Rectal smooth muscle tissue (tissue), 1 donor: ENCODE results near the gene RPIA.

Experiments
- H3K27ac ChIP-seq: one replicate; pipeline ENCODE4 v1.7.0; 2013; ENCODE audit warnings: low read depth, low read length, inconsistent platforms
- H3K27me3 ChIP-seq: one replicate; pipeline ENCODE4 v1.7.0; 2013; ENCODE audit warnings: low read length; ENCODE audit not compliant: control insufficient read depth, insufficient read depth
- H3K36me3 ChIP-seq: one replicate; pipeline ENCODE4 v1.7.0; 2013; ENCODE audit warnings: low read length; ENCODE audit not compliant: control insufficient read depth, insufficient read depth
- H3K4me1 ChIP-seq: one replicate; pipeline ENCODE4 v1.7.0; 2013; ENCODE audit warnings: low read length; ENCODE audit not compliant: control insufficient read depth, insufficient read depth
- H3K4me3 ChIP-seq: one replicate; pipeline ENCODE4 v1.7.0; 2013; ENCODE audit warnings: low read length
- H3K9ac ChIP-seq: one replicate; pipeline ENCODE4 v1.7.0; 2013; ENCODE audit warnings: low read length

The RPIA gene

GRCh38 chr2:88692187-88692586, 714 bp downstream of the RPIA start:
- H3K4me1 ChIP-seq, result peaks cover 2% of the 10 kb centered on the region
- H3K4me3 ChIP-seq, result peak overlapping the region; percentile 68
- no peak overlapping the region for H3K9ac ChIP-seq
- H3K27me3 ChIP-seq, result no peaks in the 10 kb centered on the region
- no peak overlapping the region for H3K27ac ChIP-seq
- H3K36me3 ChIP-seq, result no peaks in the 10 kb centered on the region

- Histone ChIP-seq H3K9ac (no peak overlapping the region), H3K4me1 (peaks cover 2% of the 10 kb centered on the region), H3K27me3 (no peaks in the 10 kb centered on the region), H3K36me3 (no peaks in the 10 kb centered on the region), H3K4me3 (no peak overlapping the region), H3K27ac (no peak overlapping the region)
These were observed 2.5 kb downstream of the RPIA start for GRCh38 chr2:88693911-88694414.

GRCh38 chr2:88696611-88697010, 5.1 kb downstream of the RPIA start:
- Histone ChIP-seq H3K4me1 (no peaks in the 10 kb centered on the region), H3K36me3 (no peaks in the 10 kb centered on the region), H3K9ac (no peak overlapping the region), H3K27ac (no peak overlapping the region), H3K27me3 (no peaks in the 10 kb centered on the region), H3K4me3 (no peak overlapping the region)

- Histone ChIP-seq H3K27me3 (no peaks in the 10 kb centered on the region), H3K9ac (no peak overlapping the region), H3K27ac (no peak overlapping the region)
These were observed 6.0 kb downstream of the RPIA start for GRCh38 chr2:88697370-88698026.

GRCh38 chr2:88698027-88698413, 6.5 kb downstream of the RPIA start:
- H3K4me3 ChIP-seq, result no peak overlapping the region
- H3K9ac ChIP-seq, result no peak overlapping the region
- no peaks in the 10 kb centered on the region for H3K4me1 ChIP-seq
- H3K27me3 ChIP-seq, result no peaks in the 10 kb centered on the region
- H3K36me3 ChIP-seq, result peaks cover 3% of the 10 kb centered on the region
- H3K27ac ChIP-seq, result no peak overlapping the region

More at GRCh38 chr2:88697370-88698026, 6.0 kb downstream of the RPIA start:
- Histone ChIP-seq H3K4me1 (no peaks in the 10 kb centered on the region), H3K36me3 (no peaks in the 10 kb centered on the region), H3K4me3 (no peak overlapping the region)

- H3K9ac ChIP-seq, result no peak overlapping the region
- H3K4me3 ChIP-seq, result no peak overlapping the region
- no peak overlapping the region for H3K27ac ChIP-seq
- peaks cover 3% of the 10 kb centered on the region for H3K36me3 ChIP-seq
- H3K27me3 ChIP-seq, result no peaks in the 10 kb centered on the region
- H3K4me1 ChIP-seq, result no peaks in the 10 kb centered on the region
These were observed 7.2 kb downstream of the RPIA start for GRCh38 chr2:88698498-88699233.

- H3K4me3 ChIP-seq, result no peak overlapping the region
- H3K9ac ChIP-seq, result no peak overlapping the region
- H3K27ac ChIP-seq, result no peak overlapping the region
- H3K4me1 ChIP-seq, result no peaks in the 10 kb centered on the region
- H3K36me3 ChIP-seq, result peaks cover 3% of the 10 kb centered on the region
- H3K27me3 ChIP-seq, result no peaks in the 10 kb centered on the region
These were observed 15.5 kb downstream of the RPIA start for GRCh38 chr2:88707003-88707402.

- Histone ChIP-seq H3K4me1 (no peaks in the 10 kb centered on the region), H3K27ac (no peak overlapping the region), H3K4me3 (no peak overlapping the region), H3K36me3 (no peaks in the 10 kb centered on the region), H3K9ac (no peak overlapping the region), H3K27me3 (no peaks in the 10 kb centered on the region)
These were observed 17.7 kb downstream of the RPIA start for GRCh38 chr2:88709181-88709631.

- H3K27me3 ChIP-seq, result no peaks in the 10 kb centered on the region
- no peaks in the 10 kb centered on the region for H3K36me3 ChIP-seq
- no peak overlapping the region for H3K27ac ChIP-seq
- H3K4me1 ChIP-seq, result no peaks in the 10 kb centered on the region
- no peak overlapping the region for H3K9ac ChIP-seq
- no peak overlapping the region for H3K4me3 ChIP-seq
These were observed 19.8 kb downstream of the RPIA start for GRCh38 chr2:88711289-88711688.

- Histone ChIP-seq H3K27me3 (no peaks in the 10 kb centered on the region), H3K36me3 (no peaks in the 10 kb centered on the region), H3K4me1 (no peaks in the 10 kb centered on the region), H3K27ac (no peak overlapping the region), H3K9ac (no peak overlapping the region), H3K4me3 (no peak overlapping the region)
These were observed 20.4 kb downstream of the RPIA start for GRCh38 chr2:88711897-88712296.

GRCh38 chr2:88713408-88713807, 21.9 kb downstream of the RPIA start:
- H3K4me3 ChIP-seq, result no peak overlapping the region
- no peaks in the 10 kb centered on the region for H3K4me1 ChIP-seq
- H3K27me3 ChIP-seq, result no peaks in the 10 kb centered on the region
- no peaks in the 10 kb centered on the region for H3K36me3 ChIP-seq
- H3K27ac ChIP-seq, result no peak overlapping the region
- H3K9ac ChIP-seq, result no peak overlapping the region

GRCh38 chr2:88714667-88715066, 23.2 kb downstream of the RPIA start:
- Histone ChIP-seq H3K4me3 (no peak overlapping the region), H3K27ac (no peak overlapping the region), H3K4me1 (no peaks in the 10 kb centered on the region), H3K36me3 (no peaks in the 10 kb centered on the region), H3K27me3 (no peaks in the 10 kb centered on the region), H3K9ac (no peak overlapping the region)

GRCh38 chr2:88720399-88720798, 28.9 kb downstream of the RPIA start:
- Histone ChIP-seq H3K27me3 (no peaks in the 10 kb centered on the region), H3K27ac (no peak overlapping the region)

More at GRCh38 chr2:88720399-88720798, 28.9 kb downstream of the RPIA start:
- Histone ChIP-seq H3K4me1 (no peaks in the 10 kb centered on the region), H3K36me3 (no peaks in the 10 kb centered on the region), H3K9ac (no peak overlapping the region), H3K4me3 (no peak overlapping the region)
